HepG2 (cell line): ENCODE data around the gene MDP1. TPM values are rescaled to one million over a fixed set of nuclear protein-coding genes. Genes with fewer than 3 reads are reported as not detected.

Source experiments
- BCL3 ChIP-seq: sonication (generic); formaldehyde crosslinking; IDR thresholded peaks from 2 replicates; pipeline ENCODE4 v1.5.1; 2020; ENCODE audit warnings: mild to moderate bottlenecking, missing genetic modification reagents, moderate library complexity
- GABPB1 ChIP-seq: IDR thresholded peaks from 2 replicates; pipeline ENCODE4 v1.6.1; 2016; ENCODE audit warnings: mild to moderate bottlenecking, missing genetic modification reagents, moderate library complexity, missing compliant biosample characterization
- NCOA2 ChIP-seq: sonication (generic); formaldehyde crosslinking; IDR thresholded peaks from 2 replicates; pipeline ENCODE4 v1.8.0; 2022; ENCODE audit warnings: inconsistent platforms
- PRMT3 ChIP-seq: sonication (generic); formaldehyde crosslinking; IDR thresholded peaks from 2 replicates; pipeline ENCODE4 v1.8.1; 2022; ENCODE audit warnings: low read depth, mild to moderate bottlenecking, moderate library complexity, missing genetic modification reagents, borderline replicate concordance
- RXRA ChIP-seq: sonication (generic); formaldehyde crosslinking; IDR thresholded peaks from 2 replicates; pipeline ENCODE4 v1.5.1; 2020; ENCODE audit warnings: missing genetic modification reagents
- SALL2 ChIP-seq: sonication (generic); formaldehyde crosslinking; IDR thresholded peaks from 2 replicates; pipeline ENCODE4 v1.8.1; 2023; ENCODE audit warnings: mild to moderate bottlenecking, missing genetic modification reagents, inconsistent platforms
- SIN3A ChIP-seq: IDR thresholded peaks from 2 replicates; pipeline ENCODE4 v1.6.1; 2011; ENCODE audit warnings: low read depth, mild to moderate bottlenecking, control low read depth, low read length, borderline replicate concordance
- THAP9 ChIP-seq: sonication (generic); formaldehyde crosslinking; IDR thresholded peaks from 2 replicates; pipeline ENCODE4; 2020; ENCODE audit warnings: missing genetic modification reagents, mild to moderate bottlenecking, borderline replicate concordance
- TSC22D2 ChIP-seq: sonication (generic); formaldehyde crosslinking; IDR thresholded peaks from 2 replicates; pipeline ENCODE4 v1.5.1; 2020; ENCODE audit warnings: missing genetic modification reagents, mild to moderate bottlenecking, borderline replicate concordance
- ZBTB20 ChIP-seq: sonication (generic); formaldehyde crosslinking; IDR thresholded peaks from 2 replicates; pipeline ENCODE4 v1.8.1; 2023; ENCODE audit warnings: missing genetic modification reagents, low read depth, mild to moderate bottlenecking, borderline replicate concordance
- ZKSCAN1 ChIP-seq: fragments of 150-350 bp; IDR thresholded peaks from 2 replicates; pipeline ENCODE4 v1.6.1; 2014; ENCODE audit warnings: low read length
- ZNF142 ChIP-seq: sonication (generic); formaldehyde crosslinking; IDR thresholded peaks from 2 replicates; pipeline ENCODE4 v1.4.0; 2020; ENCODE audit warnings: missing genetic modification reagents
- ZNF451 ChIP-seq: sonication (generic); formaldehyde crosslinking; IDR thresholded peaks from 2 replicates; pipeline ENCODE4 v1.5.0; 2020; ENCODE audit warnings: mild to moderate bottlenecking, missing genetic modification reagents
- ZNF547 ChIP-seq: sonication (generic); formaldehyde crosslinking; IDR thresholded peaks from 2 replicates; pipeline ENCODE4 v1.5.1; 2020; ENCODE audit warnings: mild to moderate bottlenecking, missing genetic modification reagents
- ZNF589 ChIP-seq: sonication (generic); formaldehyde crosslinking; conservative IDR thresholded peaks from 2 replicates; pipeline ENCODE4 v1.8.0; 2022; ENCODE audit warnings: mild to moderate bottlenecking, moderate library complexity, missing genetic modification reagents
- ZNF598 ChIP-seq: sonication (generic); formaldehyde crosslinking; IDR thresholded peaks from 2 replicates; pipeline ENCODE4 v1.5.1; 2020; ENCODE audit warnings: mild to moderate bottlenecking, missing genetic modification reagents, borderline replicate concordance
- ZSCAN5A ChIP-seq: sonication (generic); formaldehyde crosslinking; IDR thresholded peaks from 2 replicates; pipeline ENCODE4 v1.8.0; 2022; ENCODE audit warnings: mild to moderate bottlenecking, missing genetic modification reagents, borderline replicate concordance
- polyA plus RNA-seq, 8 experiments: library from polyadenylated mRNA; depleted of rRNA in 3 of 8; stranded (reverse) in 7 of 8; unstranded in 1 of 8; fragments of >200 nt; fragmentation: Illumina TruSeq in 4 of 8; extraction: Trizol in 4 of 8; gene quantifications; 2 replicates each; pipeline versions ENCODE4 v1.2.1 to v1.2.3, GENCODE V29; 2011 to 2016; ENCODE audit warnings: low read depth in 4 of 8, missing spikeins in 1 of 8, mixed read lengths in 1 of 8; ENCODE audit not compliant: insufficient read depth in 1 of 8
- total RNA-seq, 5 experiments: library from RNA; depleted of rRNA; stranded (reverse); fragments of >200 nt; fragmentation: Illumina TruSeq; extraction: Trizol; gene quantifications; 2 replicates each; pipeline ENCODE4 v1.2.3, GENCODE V29; 2016; ENCODE audit warnings: low read depth in 1 of 5

Gene MDP1
- total and polyA plus RNA-seq, 2 of the 13 experiments (the other 11 are each of a cell fraction or from before 2014, with no cell fraction given): 44.1 to 48.7 TPM

- TF ChIP-seq ZNF142 (peak; percentile 92), TSC22D2 (peak; percentile 98), ZSCAN5A (CRISPR knock-in tag) (peak; percentile 98; the same call in 1 of the 2 replicates), ZKSCAN1 (peak; percentile 86; the same call in 1 of the 2 replicates), ZNF598 (CRISPR knock-in tag) (peak; percentile 99), RXRA (peak; percentile 93), SIN3A (peak; percentile 100), PRMT3 (no peak), THAP9 (CRISPR knock-in tag) (peak; percentile 96), SALL2 (CRISPR knock-in tag) (peak; percentile 100), ZNF589 (CRISPR knock-in tag) (no peak), GABPB1 (CRISPR knock-in tag) (peak; percentile 99), ZBTB20 (CRISPR knock-in tag) (peak; percentile 83; the same call in 1 of the 2 replicates), ZNF547 (peak; percentile 100), ZNF451 (CRISPR knock-in tag) (peak; percentile 91), NCOA2 (peak; percentile 80; the same call in 1 of the 2 replicates), BCL3 (CRISPR knock-in tag) (peak; percentile 99)
These were observed 27.4 kb downstream of the MDP1 start, which contains the start of gene IPO4 (continued) for GRCh38 chr14:24188251-24189058.
